Neural progenitor cell (in vitro differentiated cells): ENCODE measurements around the gene NTRK3. TPM values are rescaled to one million over a fixed set of nuclear protein-coding genes. Genes with fewer than 3 reads are reported as not detected.

ENCODE experiments used
- DNase-seq: peaks from one replicate; pipeline ENCODE4 v3.0.0-alpha.2; 2016; ENCODE audit warnings: low spot score
- H2AFZ ChIP-seq: fragments of 200-600 bp; sonication (generic); replicated peaks from 2 replicates; pipeline ENCODE4 v1.6.1; 2016; ENCODE audit warnings: antibody characterized with exemption
- H3F3A ChIP-seq: fragments of 200-600 bp; sonication (generic); 2 replicates; pipeline ENCODE4 v1.6.1; 2016; ENCODE audit warnings: antibody characterized with exemption, low read depth
- H3K27ac ChIP-seq: fragments of 200-600 bp; sonication (generic); 2 replicates; pipeline ENCODE4 v1.5.1; 2016; ENCODE audit warnings: mild to moderate bottlenecking
- H3K27me3 ChIP-seq: fragments of 200-600 bp; sonication (generic); 2 replicates; pipeline ENCODE4 v1.6.1; 2016; ENCODE audit warnings: mild to moderate bottlenecking, moderate library complexity
- H3K36me3 ChIP-seq: fragments of 200-600 bp; sonication (generic); 2 replicates; pipeline ENCODE4 v1.5.1; 2016
- H3K4me1 ChIP-seq: fragments of 200-600 bp; sonication (generic); 2 replicates; pipeline ENCODE4 v1.6.1; 2016; ENCODE audit warnings: mixed run types
- H3K4me2 ChIP-seq: fragments of 200-600 bp; sonication (generic); 2 replicates; pipeline ENCODE4 v1.6.1; 2016
- H3K4me3 ChIP-seq: fragments of 200-600 bp; sonication (generic); 2 replicates; pipeline ENCODE4 v1.5.1; 2016
- H3K79me2 ChIP-seq: fragments of 200-600 bp; sonication (generic); 2 replicates; pipeline ENCODE4 v1.6.1; 2016; ENCODE audit warnings: low read depth
- H3K9ac ChIP-seq: fragments of 200-600 bp; sonication (generic); 2 replicates; pipeline ENCODE4 v1.6.1; 2016
- H3K9me3 ChIP-seq: fragments of 200-600 bp; sonication (generic); 2 replicates; pipeline ENCODE4 v1.5.1; 2016; ENCODE audit warnings: low read depth
- H4K20me1 ChIP-seq: fragments of 200-600 bp; sonication (generic); 2 replicates; pipeline ENCODE4 v1.6.1; 2016; ENCODE audit warnings: low read depth
- H3K27ac Mint-ChIP-seq: 3 replicates; pipeline ENCODE4 v1.8.0; 2021; ENCODE audit warnings: mixed read lengths
- H3K27me3 Mint-ChIP-seq: 2 replicates; pipeline ENCODE4 v1.8.0; 2022; ENCODE audit warnings: low read depth, mild to moderate bottlenecking, inconsistent platforms, moderate library complexity, mixed read lengths; ENCODE audit not compliant: insufficient read depth
- H3K36me3 Mint-ChIP-seq: 3 replicates; pipeline ENCODE4 v1.8.0; 2021; ENCODE audit warnings: mixed read lengths
- H3K4me1 Mint-ChIP-seq: 3 replicates; pipeline ENCODE4 v1.8.0; 2021; ENCODE audit warnings: mixed read lengths
- H3K4me3 Mint-ChIP-seq: 3 replicates; pipeline ENCODE4 v1.8.0; 2021; ENCODE audit warnings: mild to moderate bottlenecking, moderate library complexity, mixed read lengths
- H3K9me3 Mint-ChIP-seq: 3 replicates; pipeline ENCODE4 v1.8.0; 2020; ENCODE audit warnings: mixed read lengths
- CTCF ChIP-seq: fragments of 200-600 bp; sonication (generic); IDR thresholded peaks from 2 replicates; pipeline ENCODE4 v1.5.1; 2017; ENCODE audit warnings: antibody characterized with exemption, mild to moderate bottlenecking
- EZH2 ChIP-seq: fragments of 200-600 bp; sonication (generic); IDR thresholded peaks from 2 replicates; pipeline ENCODE4 v1.6.1; 2017; ENCODE audit warnings: antibody characterized with exemption, mild to moderate bottlenecking, moderate library complexity
- EZH2phosphoT487 ChIP-seq: fragments of 200-600 bp; sonication (generic); IDR thresholded peaks from 2 replicates; pipeline ENCODE4 v1.6.1; 2017; ENCODE audit warnings: antibody characterized with exemption
- total RNA-seq: library from RNA; depleted of rRNA; stranded (reverse); fragments of >200 nt; gene quantifications from 2 replicates; pipeline ENCODE4 v1.2.3, GENCODE V29; 2015; ENCODE audit warnings: low replicate concordance

The NTRK3 gene
- total RNA-seq, 1 donor from 2014 or later, result 2.0 TPM

GRCh38 chr15:87938031-87938430 is 318.5 kb downstream of the NTRK3 start:
- Histone ChIP-seq H3K36me3 (no peaks in the 10 kb centered on the region), H3K4me2 (no peak overlapping the region), H3K4me1 (peaks cover 8% of the 10 kb centered on the region), H4K20me1 (no peaks in the 10 kb centered on the region), H3F3A (peaks cover 8% of the 10 kb centered on the region), H3K9me3 (no peaks in the 10 kb centered on the region), H2AFZ (no peak overlapping the region), H3K4me3 (no peak overlapping the region), H3K9ac (no peak overlapping the region), H3K27ac (no peak overlapping the region), H3K79me2 (no peaks in the 10 kb centered on the region), H3K27me3 (peaks cover under 1% of the 10 kb centered on the region)
- peaks cover 13% of the 10 kb centered on the region for H3K4me1 Mint-ChIP-seq
- H3K9me3 Mint-ChIP-seq, result peaks cover 2% of the 10 kb centered on the region
- TF ChIP-seq EZH2phosphoT487, result no peak
- TF ChIP-seq CTCF, result no peak
- no peak for TF ChIP-seq EZH2
- peaks cover 6% of the 10 kb centered on the region for H3K27me3 Mint-ChIP-seq
- DNase-seq, result no peak
- no peaks in the 10 kb centered on the region for H3K36me3 Mint-ChIP-seq
- H3K4me3 Mint-ChIP-seq, result no peak overlapping the region
- H3K27ac Mint-ChIP-seq, result no peak overlapping the region

GRCh38 chr15:87935583-87935982 is 321.0 kb downstream of the NTRK3 start:
- no peaks in the 10 kb centered on the region for H3K27me3 ChIP-seq
- Mint-ChIP-seq H3K36me3 (no peaks in the 10 kb centered on the region), H3K9me3 (peaks cover 2% of the 10 kb centered on the region), H3K4me1 (peaks cover 4% of the 10 kb centered on the region), H3K4me3 (no peak overlapping the region), H3K27me3 (peaks cover 2% of the 10 kb centered on the region), H3K27ac (no peak overlapping the region)
- no peaks in the 10 kb centered on the region for H3K79me2 ChIP-seq
- TF ChIP-seq CTCF, result no peak
- no peak for TF ChIP-seq EZH2
- no peak for TF ChIP-seq EZH2phosphoT487
- no peaks in the 10 kb centered on the region for H3K9me3 ChIP-seq
- no peak overlapping the region for H3K4me3 ChIP-seq
- H3K9ac ChIP-seq, result no peak overlapping the region
- H3K4me2 ChIP-seq, result no peak overlapping the region
- H2AFZ ChIP-seq, result no peak overlapping the region
- H3K27ac ChIP-seq, result no peak overlapping the region
- no peaks in the 10 kb centered on the region for H4K20me1 ChIP-seq
- no peak for DNase-seq
- no peaks in the 10 kb centered on the region for H3K36me3 ChIP-seq
- H3F3A ChIP-seq, result no peaks in the 10 kb centered on the region
- H3K4me1 ChIP-seq, result no peaks in the 10 kb centered on the region

- Histone ChIP-seq H3K9me3 (no peaks in the 10 kb centered on the region), H3K4me2 (no peak overlapping the region), H3K4me1 (no peaks in the 10 kb centered on the region), H2AFZ (no peak overlapping the region), H3K79me2 (no peaks in the 10 kb centered on the region), H3K36me3 (no peaks in the 10 kb centered on the region), H3K9ac (no peak overlapping the region), H3F3A (no peaks in the 10 kb centered on the region), H3K4me3 (no peak overlapping the region), H4K20me1 (no peaks in the 10 kb centered on the region), H3K27ac (no peak overlapping the region), H3K27me3 (no peaks in the 10 kb centered on the region)
- Mint-ChIP-seq H3K4me1 (peaks cover 6% of the 10 kb centered on the region), H3K9me3 (no peaks in the 10 kb centered on the region), H3K27ac (no peak overlapping the region), H3K36me3 (no peaks in the 10 kb centered on the region), H3K27me3 (peaks cover 8% of the 10 kb centered on the region), H3K4me3 (no peak overlapping the region)
- TF ChIP-seq CTCF, result no peak
- no peak for TF ChIP-seq EZH2phosphoT487
- TF ChIP-seq EZH2, result no peak
- DNase-seq, result no peak
Measured at GRCh38 chr15:87931584-87931983, 325.0 kb downstream of the NTRK3 start.
